Measurements from ENCODE around the gene ANKUB1.

DNA sequence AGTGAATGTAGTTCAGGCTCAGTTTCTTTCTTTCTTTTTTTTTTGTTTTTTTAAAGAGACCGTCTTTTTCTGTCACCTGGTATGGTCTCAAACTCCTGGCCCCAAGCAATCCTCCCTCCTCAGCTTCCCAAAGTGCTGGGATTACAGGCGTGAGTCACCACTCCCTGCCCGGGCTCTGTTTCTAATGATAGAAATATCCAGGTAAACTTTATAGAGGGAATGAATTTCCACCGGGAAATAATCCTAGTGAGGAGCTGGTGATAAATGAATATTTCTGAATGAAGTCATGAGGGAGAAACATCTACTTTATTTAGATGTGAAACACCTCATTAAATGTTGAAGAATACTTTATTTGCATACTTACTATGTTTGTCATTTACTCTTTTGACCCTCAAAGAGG lies 27.8 kb upstream of the ANKUB1 start:
- TF ChIP-seq, protein P1, sequence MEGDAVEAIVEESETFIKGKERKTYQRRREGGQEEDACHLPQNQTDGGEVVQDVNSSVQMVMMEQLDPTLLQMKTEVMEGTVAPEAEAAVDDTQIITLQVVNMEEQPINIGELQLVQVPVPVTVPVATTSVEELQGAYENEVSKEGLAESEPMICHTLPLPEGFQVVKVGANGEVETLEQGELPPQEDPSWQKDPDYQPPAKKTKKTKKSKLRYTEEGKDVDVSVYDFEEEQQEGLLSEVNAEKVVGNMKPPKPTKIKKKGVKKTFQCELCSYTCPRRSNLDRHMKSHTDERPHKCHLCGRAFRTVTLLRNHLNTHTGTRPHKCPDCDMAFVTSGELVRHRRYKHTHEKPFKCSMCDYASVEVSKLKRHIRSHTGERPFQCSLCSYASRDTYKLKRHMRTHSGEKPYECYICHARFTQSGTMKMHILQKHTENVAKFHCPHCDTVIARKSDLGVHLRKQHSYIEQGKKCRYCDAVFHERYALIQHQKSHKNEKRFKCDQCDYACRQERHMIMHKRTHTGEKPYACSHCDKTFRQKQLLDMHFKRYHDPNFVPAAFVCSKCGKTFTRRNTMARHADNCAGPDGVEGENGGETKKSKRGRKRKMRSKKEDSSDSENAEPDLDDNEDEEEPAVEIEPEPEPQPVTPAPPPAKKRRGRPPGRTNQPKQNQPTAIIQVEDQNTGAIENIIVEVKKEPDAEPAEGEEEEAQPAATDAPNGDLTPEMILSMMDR (IDR thresholded peaks at IDR 0.05; ENCODE audit: insufficient read depth, low read length, poor library complexity, severe bottlenecking), result no peak
- TF ChIP-seq EZH2phosphoT487 (conservative IDR thresholded peaks at IDR 0.05; ENCODE audit: low read length), result no peak
